ENCODE results near the gene REXO1. TPM values are rescaled to one million over a fixed set of nuclear protein-coding genes. Genes with fewer than 3 reads are reported as not detected.

REXO1 gene
- total RNA-seq, 1 donor from 2014 or later = 69.6 TPM

- intact Hi-C loops (cut with micrococcal nuclease) = no loop called here
- POLR2A ChIA-PET = interaction anchor here (0.6 kb wide), 1 partner anchor 344 kb away, joined by 3 read pairs; no protein-coding TSS in a partner anchor
- peaks cover 21% of the 10 kb centered on the region for H3K36me3 Mint-ChIP-seq (ENCODE audit: low read depth)
- H3K4me1 Mint-ChIP-seq = peaks cover 70% of the 10 kb centered on the region
- CTCF ChIA-PET = no interaction called here
- H3K27ac Mint-ChIP-seq = peak overlapping the region; percentile 80
- H3K9me3 Mint-ChIP-seq = no peaks in the 10 kb centered on the region
- peak overlapping the region; percentile 88 for H3K4me3 Mint-ChIP-seq
- TF ChIP-seq CTCF (IDR thresholded peaks at IDR 0.05) = no peak
- DNase-seq = no peak
- ATAC-seq (ENCODE audit: low read depth) = no peak
- no peaks in the 10 kb centered on the region for H3K27me3 Mint-ChIP-seq
Measured at GRCh38 chr19:1846517-1847204, 1.6 kb downstream of the REXO1 start.

- intact Hi-C loops (cut with micrococcal nuclease) = no loop called here
- POLR2A ChIA-PET = interaction anchor here (0.6 kb wide), 2 partner anchors 20 to 343 kb away, joined by 3 to 5 read pairs; no protein-coding TSS in a partner anchor
- Mint-ChIP-seq H3K4me1 (peaks cover 72% of the 10 kb centered on the region), H3K9me3 (no peaks in the 10 kb centered on the region), H3K4me3 (no peak overlapping the region), H3K27me3 (no peaks in the 10 kb centered on the region), H3K27ac (no peak overlapping the region), H3K36me3 (ENCODE audit: low read depth) (peaks cover 21% of the 10 kb centered on the region)
- no peak for TF ChIP-seq CTCF (IDR thresholded peaks at IDR 0.05)
- no peak for ATAC-seq (ENCODE audit: low read depth)
- CTCF ChIA-PET = no interaction called here
- no peak for DNase-seq
Measured at GRCh38 chr19:1845642-1846041, 2.6 kb downstream of the REXO1 start.

- intact Hi-C loops (cut with micrococcal nuclease) = no loop called here
- H3K27ac Mint-ChIP-seq = no peak overlapping the region
- no peak for ATAC-seq (ENCODE audit: low read depth)
- no peak for TF ChIP-seq CTCF (IDR thresholded peaks at IDR 0.05)
- no peak overlapping the region for H3K4me3 Mint-ChIP-seq
- peaks cover 23% of the 10 kb centered on the region for H3K36me3 Mint-ChIP-seq (ENCODE audit: low read depth)
- peaks cover 74% of the 10 kb centered on the region for H3K4me1 Mint-ChIP-seq
- no peak for DNase-seq
- H3K27me3 Mint-ChIP-seq = no peaks in the 10 kb centered on the region
- no peaks in the 10 kb centered on the region for H3K9me3 Mint-ChIP-seq
- CTCF ChIA-PET = interaction anchor here (1.1 kb wide), 1 partner anchor 19 kb away, joined by 3 read pairs; no protein-coding TSS in a partner anchor
- POLR2A ChIA-PET = interaction anchor here (0.6 kb wide), 1 partner anchor 19 kb away, joined by 5 read pairs; no protein-coding TSS in a partner anchor
Measured at GRCh38 chr19:1845125-1845515, 3.2 kb downstream of the REXO1 start.

GRCh38 chr19:1844513-1845124 is 3.7 kb downstream of the REXO1 start:
- Mint-ChIP-seq H3K36me3 (ENCODE audit: low read depth) (peaks cover 26% of the 10 kb centered on the region), H3K27ac (no peak overlapping the region), H3K27me3 (no peaks in the 10 kb centered on the region), H3K4me3 (no peak overlapping the region), H3K9me3 (no peaks in the 10 kb centered on the region), H3K4me1 (peaks cover 75% of the 10 kb centered on the region)
- no peak for ATAC-seq (ENCODE audit: low read depth)
- ChIA-PET CTCF (interaction anchor here (1.1 kb wide), 1 partner anchor 19 kb away, joined by 3 read pairs; no protein-coding TSS in a partner anchor), POLR2A (interaction anchor here (0.6 kb wide), 1 partner anchor 19 kb away, joined by 5 read pairs; no protein-coding TSS in a partner anchor)
- no peak for DNase-seq
- intact Hi-C loops (cut with micrococcal nuclease) = no loop called here
- no peak for TF ChIP-seq CTCF (IDR thresholded peaks at IDR 0.05)
